ENCODE results near the gene SORBS1. TPM values are rescaled to one million over a fixed set of nuclear protein-coding genes. Genes with fewer than 3 reads are reported as not detected.

The SORBS1 gene
- total and polyA plus RNA-seq, 4 donors = 13.1 to 68.9 (median 44.0) TPM

DNA sequence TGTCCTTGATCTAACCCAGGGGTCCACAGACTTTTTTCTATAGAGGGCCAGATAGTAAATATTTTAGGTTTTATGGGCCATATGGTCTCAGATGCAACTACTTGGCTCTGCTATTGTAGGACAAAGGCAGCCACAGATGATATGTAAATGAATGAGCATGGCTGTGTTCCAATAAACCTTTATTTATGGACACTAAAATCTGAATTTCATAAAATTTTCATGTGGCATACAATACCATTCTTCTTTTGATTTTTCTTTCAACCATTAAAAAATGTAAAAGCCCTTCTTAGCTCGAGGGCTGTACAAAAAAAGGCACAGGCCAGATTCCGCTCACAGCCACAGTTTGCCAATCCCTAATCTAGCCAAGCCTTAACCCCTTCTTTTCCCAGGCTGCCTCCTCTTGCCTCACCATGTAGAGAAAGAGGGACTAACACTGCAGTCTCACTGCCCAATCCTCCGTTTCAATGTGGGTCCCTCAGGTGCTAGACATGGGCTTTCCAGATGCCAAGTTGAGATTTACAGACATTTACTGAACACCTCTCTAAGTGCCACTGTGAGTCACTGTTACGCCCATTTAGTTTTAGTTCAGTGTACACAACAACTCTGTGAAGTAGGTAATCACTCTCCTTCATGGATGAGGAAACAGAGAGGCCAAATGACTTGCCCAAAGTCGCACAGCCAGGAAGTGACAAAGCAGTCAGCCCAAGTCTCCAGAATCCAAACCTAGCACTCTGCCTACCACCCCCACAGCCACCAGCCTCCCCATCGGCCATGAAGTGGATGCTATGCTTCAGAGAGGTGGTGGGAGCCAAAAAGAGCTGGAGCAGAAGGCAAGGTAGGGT lies 137.8 kb downstream of the SORBS1 start:
- ATAC-seq (ENCODE audit: insufficient read depth, low FRiP score) (peak; percentile 66), DNase-seq (no peak)
- TF ChIP-seq, protein P1, sequence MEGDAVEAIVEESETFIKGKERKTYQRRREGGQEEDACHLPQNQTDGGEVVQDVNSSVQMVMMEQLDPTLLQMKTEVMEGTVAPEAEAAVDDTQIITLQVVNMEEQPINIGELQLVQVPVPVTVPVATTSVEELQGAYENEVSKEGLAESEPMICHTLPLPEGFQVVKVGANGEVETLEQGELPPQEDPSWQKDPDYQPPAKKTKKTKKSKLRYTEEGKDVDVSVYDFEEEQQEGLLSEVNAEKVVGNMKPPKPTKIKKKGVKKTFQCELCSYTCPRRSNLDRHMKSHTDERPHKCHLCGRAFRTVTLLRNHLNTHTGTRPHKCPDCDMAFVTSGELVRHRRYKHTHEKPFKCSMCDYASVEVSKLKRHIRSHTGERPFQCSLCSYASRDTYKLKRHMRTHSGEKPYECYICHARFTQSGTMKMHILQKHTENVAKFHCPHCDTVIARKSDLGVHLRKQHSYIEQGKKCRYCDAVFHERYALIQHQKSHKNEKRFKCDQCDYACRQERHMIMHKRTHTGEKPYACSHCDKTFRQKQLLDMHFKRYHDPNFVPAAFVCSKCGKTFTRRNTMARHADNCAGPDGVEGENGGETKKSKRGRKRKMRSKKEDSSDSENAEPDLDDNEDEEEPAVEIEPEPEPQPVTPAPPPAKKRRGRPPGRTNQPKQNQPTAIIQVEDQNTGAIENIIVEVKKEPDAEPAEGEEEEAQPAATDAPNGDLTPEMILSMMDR (IDR thresholded peaks at IDR 0.05; ENCODE audit: control extremely low read depth, extremely low read depth) = no peak
- Histone ChIP-seq H3K4me1 (ENCODE audit: control insufficient read depth in 5 of 5, insufficient read depth in 5 of 5, low read length in 5 of 5) (peaks cover 0 to 25% (median 4%) of the 10 kb centered on the region in 5 donors), H3K9me3 (ENCODE audit: control insufficient read depth in 4 of 4, insufficient read depth in 3 of 4, low read length in 3 of 4) (no peaks in the 10 kb centered on the region), H3K27me3 (ENCODE audit: control insufficient read depth in 3 of 3, insufficient read depth in 3 of 3, low read length in 2 of 3) (no peaks in the 10 kb centered on the region), H3K36me3 (ENCODE audit: control insufficient read depth in 4 of 4, insufficient read depth in 4 of 4, low read length in 4 of 4) (peaks cover 2 to 11% (median 5%) of the 10 kb centered on the region in 4 donors), H3K27ac (ENCODE audit: low read depth in 1 of 2, low read length in 1 of 2) (peak overlapping the region; percentile 58 to 65), H3K9ac (ENCODE audit: insufficient read depth in 1 of 2, low read length in 2 of 2) (no peak overlapping the region), H3K4me3 (no peak overlapping the region)
- whole genome bisulfite sequencing, 2 donors = 62 to 77% methylated on average over 6 of the region's 6 CpGs

DNA sequence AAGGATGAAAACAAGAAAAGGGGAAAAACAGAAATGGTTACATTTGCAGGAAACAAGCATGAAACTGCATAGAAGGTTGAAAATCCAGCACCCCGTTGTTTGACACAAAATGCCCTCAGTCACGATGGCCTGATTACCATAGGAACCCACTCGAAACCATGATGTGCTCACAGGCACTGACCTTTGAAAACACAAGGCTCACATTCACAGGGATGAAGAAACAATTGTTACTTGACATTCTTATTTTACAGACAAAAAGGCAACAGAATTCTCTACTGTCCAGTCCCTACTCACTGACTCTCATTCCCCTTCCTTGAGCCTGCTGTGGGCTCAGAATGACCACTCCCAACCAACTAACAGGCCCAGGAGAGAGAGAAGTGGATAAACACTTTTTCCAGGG lies 138.9 kb downstream of the SORBS1 start:
- Histone ChIP-seq H3K9me3 (ENCODE audit: control insufficient read depth in 4 of 4, insufficient read depth in 3 of 4, low read length in 3 of 4) (no peaks in the 10 kb centered on the region), H3K36me3 (ENCODE audit: control insufficient read depth in 4 of 4, insufficient read depth in 4 of 4, low read length in 4 of 4) (peaks cover 2 to 9% (median 5%) of the 10 kb centered on the region in 4 donors), H3K27ac (ENCODE audit: low read depth in 1 of 2, low read length in 1 of 2) (peak overlapping the region in 1 of 2 donors; percentile 48), H3K9ac (ENCODE audit: insufficient read depth in 1 of 2, low read length in 2 of 2) (no peak overlapping the region), H3K27me3 (ENCODE audit: control insufficient read depth in 3 of 3, insufficient read depth in 3 of 3, low read length in 2 of 3) (no peaks in the 10 kb centered on the region), H3K4me1 (ENCODE audit: control insufficient read depth in 5 of 5, insufficient read depth in 5 of 5, low read length in 5 of 5) (peaks cover 0 to 18% (median 4%) of the 10 kb centered on the region in 5 donors), H3K4me3 (no peak overlapping the region)
- ATAC-seq (ENCODE audit: insufficient read depth, low FRiP score) (no peak), DNase-seq (no peak)
- TF ChIP-seq, protein P1 (IDR thresholded peaks at IDR 0.05; ENCODE audit: control extremely low read depth, extremely low read depth) = no peak
- WGBS, 2 donors = 81 to 89% methylated on average over 3 of the region's 3 CpGs

DNA sequence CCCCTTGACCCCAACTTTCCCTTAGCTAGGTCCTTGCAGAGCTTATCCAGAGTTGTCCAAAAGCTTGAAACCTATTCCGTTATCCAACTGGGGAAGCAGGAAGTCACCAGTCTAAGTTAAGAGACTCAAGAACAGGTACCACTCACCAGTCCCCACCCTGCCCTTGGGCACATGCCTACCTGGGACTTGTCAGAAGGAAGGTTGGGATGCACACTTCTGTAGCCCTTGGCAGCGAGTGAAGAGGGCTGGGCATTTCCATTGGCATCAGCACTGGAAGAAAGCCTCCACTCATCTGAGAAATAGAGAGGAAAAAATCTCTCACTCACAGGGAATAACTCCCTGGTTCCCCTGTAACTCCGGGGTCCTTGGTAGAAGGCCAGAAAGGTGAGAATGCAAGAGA lies 139.4 kb downstream of the SORBS1 start:
- H3K4me3 ChIP-seq = no peak overlapping the region
- H3K36me3 ChIP-seq (ENCODE audit: control insufficient read depth in 4 of 4, insufficient read depth in 4 of 4, low read length in 4 of 4) = peaks cover 2 to 9% (median 5%) of the 10 kb centered on the region in 4 donors
- no peak overlapping the region for H3K9ac ChIP-seq (ENCODE audit: insufficient read depth in 1 of 2, low read length in 2 of 2)
- ATAC-seq (ENCODE audit: insufficient read depth, low FRiP score) (no peak), DNase-seq (no peak)
- peaks cover 0 to 15% (median 4%) of the 10 kb centered on the region in 5 donors for H3K4me1 ChIP-seq (ENCODE audit: control insufficient read depth in 5 of 5, insufficient read depth in 5 of 5, low read length in 5 of 5)
- H3K27me3 ChIP-seq (ENCODE audit: control insufficient read depth in 3 of 3, insufficient read depth in 3 of 3, low read length in 2 of 3) = no peaks in the 10 kb centered on the region
- no peaks in the 10 kb centered on the region for H3K9me3 ChIP-seq (ENCODE audit: control insufficient read depth in 4 of 4, insufficient read depth in 3 of 4, low read length in 3 of 4)
- 78 to 94% methylated on average over 3 of the region's 3 CpGs for WGBS, 2 donors
- TF ChIP-seq, protein P1 (IDR thresholded peaks at IDR 0.05; ENCODE audit: control extremely low read depth, extremely low read depth) = no peak
- H3K27ac ChIP-seq (ENCODE audit: low read depth in 1 of 2, low read length in 1 of 2) = peak overlapping the region in 1 of 2 donors; percentile 18

Data from lung (tissue), 12 donors.